ENCODE data around the gene LEF1. TPM values are rescaled to one million over a fixed set of nuclear protein-coding genes. Genes with fewer than 3 reads are reported as not detected.

The LEF1 gene
- total RNA-seq, 1 donor from 2014 or later, result 76.6 TPM

DNA sequence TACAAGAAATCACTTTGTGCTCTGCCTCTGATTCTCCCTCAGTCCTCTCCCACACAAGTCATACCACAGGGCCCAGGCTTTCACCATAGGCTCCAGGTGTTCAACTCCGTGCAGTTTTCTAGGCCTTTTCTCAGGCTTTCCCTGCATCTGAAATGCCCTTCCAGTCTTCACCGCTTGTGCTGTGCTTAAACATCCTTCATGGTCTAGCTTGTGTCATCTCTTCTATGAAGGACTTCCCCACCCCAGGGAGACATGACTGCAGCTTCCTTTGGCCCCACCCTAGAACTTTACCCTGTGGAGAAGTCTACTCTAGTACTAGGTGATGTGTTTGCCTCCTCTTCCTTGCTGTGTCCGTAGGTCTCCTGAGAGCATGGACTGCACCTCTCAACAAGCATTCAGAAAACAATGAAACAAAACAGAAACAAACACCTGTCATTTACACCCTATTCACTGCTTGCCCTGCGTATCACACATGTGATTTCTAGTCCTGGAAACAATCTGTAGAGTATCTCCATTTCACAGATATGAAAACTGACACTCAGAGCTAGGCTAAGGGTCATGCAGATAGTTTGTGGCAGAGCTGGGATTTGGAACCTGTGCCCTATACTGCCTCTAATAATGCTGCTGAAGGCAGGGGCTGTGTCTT is 22.7 kb upstream of the LEF1 start:
- Mint-ChIP-seq H3K27ac (no peak overlapping the region), H3K36me3 (no peaks in the 10 kb centered on the region), H3K4me3 (no peak overlapping the region), H3K9me3 (no peaks in the 10 kb centered on the region), H3K4me1 (peaks cover 22% of the 10 kb centered on the region), H3K27me3 (ENCODE audit: low read depth) (no peaks in the 10 kb centered on the region)
- no peak for DNase-seq (ENCODE audit: low spot score in 2 of 2, unreplicated experiment in 2 of 2)
- no peak for TF ChIP-seq CTCF (IDR thresholded peaks at IDR 0.05; ENCODE audit: unreplicated experiment)

DNA sequence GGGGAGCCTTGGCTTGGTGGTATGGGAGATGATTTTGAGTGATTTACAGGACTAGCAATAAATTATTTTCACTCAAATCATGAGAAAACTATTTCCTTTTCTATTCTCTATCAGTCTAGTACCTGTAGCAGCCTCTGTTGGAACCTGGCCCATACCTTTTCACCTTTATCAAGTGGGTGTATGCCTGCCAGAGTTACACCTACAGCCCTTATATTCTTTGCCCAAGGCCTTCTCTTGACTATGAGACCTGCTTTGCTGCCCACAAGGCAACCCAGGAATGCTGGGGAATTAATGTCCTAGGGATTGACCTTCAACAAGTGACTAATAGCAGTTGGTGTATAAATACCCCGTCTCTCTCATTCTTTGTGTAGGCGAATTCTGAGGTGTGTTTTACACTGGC is 20.0 kb upstream of the LEF1 start:
- H3K9me3 Mint-ChIP-seq, result no peaks in the 10 kb centered on the region
- H3K27ac Mint-ChIP-seq, result no peak overlapping the region
- H3K4me1 Mint-ChIP-seq, result peaks cover 29% of the 10 kb centered on the region
- no peaks in the 10 kb centered on the region for H3K27me3 Mint-ChIP-seq (ENCODE audit: low read depth)
- H3K36me3 Mint-ChIP-seq, result no peaks in the 10 kb centered on the region
- DNase-seq (ENCODE audit: low spot score in 2 of 2, unreplicated experiment in 2 of 2), result no peak
- H3K4me3 Mint-ChIP-seq, result no peak overlapping the region
- no peak for TF ChIP-seq CTCF (IDR thresholded peaks at IDR 0.05; ENCODE audit: unreplicated experiment)

GRCh38 chr4:108185252-108185651 is 16.5 kb upstream of the LEF1 start:
- no peak overlapping the region for H3K27ac Mint-ChIP-seq
- H3K36me3 Mint-ChIP-seq, result no peaks in the 10 kb centered on the region
- H3K4me3 Mint-ChIP-seq, result no peak overlapping the region
- TF ChIP-seq CTCF (IDR thresholded peaks at IDR 0.05; ENCODE audit: unreplicated experiment), result no peak
- no peak for DNase-seq (ENCODE audit: low spot score in 2 of 2, unreplicated experiment in 2 of 2)
- H3K9me3 Mint-ChIP-seq, result no peaks in the 10 kb centered on the region
- peaks cover 21% of the 10 kb centered on the region for H3K4me1 Mint-ChIP-seq
- H3K27me3 Mint-ChIP-seq (ENCODE audit: low read depth), result no peaks in the 10 kb centered on the region

GRCh38 chr4:108184453-108185049 is 15.8 kb upstream of the LEF1 start:
- DNase-seq (ENCODE audit: low spot score in 2 of 2, unreplicated experiment in 2 of 2), result no peak
- Mint-ChIP-seq H3K9me3 (no peaks in the 10 kb centered on the region), H3K4me3 (no peak overlapping the region), H3K27me3 (ENCODE audit: low read depth) (no peaks in the 10 kb centered on the region), H3K27ac (no peak overlapping the region), H3K4me1 (peaks cover 21% of the 10 kb centered on the region), H3K36me3 (no peaks in the 10 kb centered on the region)
- no peak for TF ChIP-seq CTCF (IDR thresholded peaks at IDR 0.05; ENCODE audit: unreplicated experiment)

DNA sequence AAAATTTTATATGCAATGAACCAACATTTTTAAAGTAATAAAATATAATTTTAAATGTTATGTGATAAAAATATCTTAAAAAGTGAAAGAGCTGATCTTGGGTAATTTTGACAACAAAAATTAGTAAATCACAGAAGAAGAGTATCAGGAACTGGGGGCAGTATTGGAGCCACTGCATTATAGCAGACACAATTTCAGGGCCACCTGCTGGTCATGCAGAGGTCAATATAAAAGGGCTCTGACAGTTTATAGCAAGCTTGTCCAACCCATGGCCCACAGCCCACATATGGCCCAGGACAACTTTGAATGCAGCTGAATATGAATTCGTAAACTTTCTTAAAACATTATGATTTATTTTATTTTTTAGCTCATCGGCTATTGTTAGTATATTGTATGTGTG is 13.0 kb upstream of the LEF1 start:
- Mint-ChIP-seq H3K4me3 (no peak overlapping the region), H3K9me3 (no peaks in the 10 kb centered on the region), H3K4me1 (peaks cover 21% of the 10 kb centered on the region), H3K27ac (no peak overlapping the region), H3K36me3 (no peaks in the 10 kb centered on the region), H3K27me3 (ENCODE audit: low read depth) (no peaks in the 10 kb centered on the region)
- DNase-seq (ENCODE audit: low spot score in 2 of 2, unreplicated experiment in 2 of 2), result no peak
- TF ChIP-seq CTCF (IDR thresholded peaks at IDR 0.05; ENCODE audit: unreplicated experiment), result no peak

All from mesothelial cell of epicardium (in vitro differentiated cells).